ENCODE results near the gene RAB25. TPM values are rescaled to one million over a fixed set of nuclear protein-coding genes. Genes with fewer than 3 reads are reported as not detected.

RAB25 gene
- total RNA-seq, 4 donors from 2014 or later = 190 to 482 (median 272) TPM

DNA sequence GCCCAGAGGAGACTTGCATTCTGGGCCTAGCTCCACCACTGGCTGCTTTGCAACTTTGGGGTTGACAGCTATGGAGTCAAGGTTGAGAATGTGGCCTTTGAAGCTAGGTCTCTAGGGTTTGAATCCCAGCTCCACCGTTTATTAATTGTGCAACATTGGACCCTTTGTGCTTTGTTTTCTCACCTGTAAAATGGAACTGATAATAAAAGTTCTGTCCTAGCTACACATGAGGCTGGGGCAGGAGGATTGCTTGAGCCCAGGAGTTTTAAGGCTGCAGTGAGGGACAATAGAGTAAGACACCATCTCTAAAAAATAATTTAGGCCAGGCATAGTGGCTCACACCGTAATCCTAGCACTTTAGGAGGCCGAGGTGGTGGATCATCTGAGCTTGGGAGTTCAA, 38.3 kb downstream of the RAB25 start:
- no peak for DNase-seq
- WGBS, 2 donors = 76 to 92% methylated on average over 3 of the region's 3 CpGs
- Histone ChIP-seq H3K27me3 (no peaks in the 10 kb centered on the region), H3K36me3 (no peaks in the 10 kb centered on the region), H3K27ac (peak overlapping the region in 2 of 4 donors; percentile 25 to 38), H3K9me3 (no peaks in the 10 kb centered on the region), H3K4me1 (peaks cover 55 to 77% (median 76%) of the 10 kb centered on the region in 3 donors), H3K4me3 (no peak overlapping the region)
- intact Hi-C loops (cut with DNase I) = no loop called here
- TF ChIP-seq, protein P1, sequence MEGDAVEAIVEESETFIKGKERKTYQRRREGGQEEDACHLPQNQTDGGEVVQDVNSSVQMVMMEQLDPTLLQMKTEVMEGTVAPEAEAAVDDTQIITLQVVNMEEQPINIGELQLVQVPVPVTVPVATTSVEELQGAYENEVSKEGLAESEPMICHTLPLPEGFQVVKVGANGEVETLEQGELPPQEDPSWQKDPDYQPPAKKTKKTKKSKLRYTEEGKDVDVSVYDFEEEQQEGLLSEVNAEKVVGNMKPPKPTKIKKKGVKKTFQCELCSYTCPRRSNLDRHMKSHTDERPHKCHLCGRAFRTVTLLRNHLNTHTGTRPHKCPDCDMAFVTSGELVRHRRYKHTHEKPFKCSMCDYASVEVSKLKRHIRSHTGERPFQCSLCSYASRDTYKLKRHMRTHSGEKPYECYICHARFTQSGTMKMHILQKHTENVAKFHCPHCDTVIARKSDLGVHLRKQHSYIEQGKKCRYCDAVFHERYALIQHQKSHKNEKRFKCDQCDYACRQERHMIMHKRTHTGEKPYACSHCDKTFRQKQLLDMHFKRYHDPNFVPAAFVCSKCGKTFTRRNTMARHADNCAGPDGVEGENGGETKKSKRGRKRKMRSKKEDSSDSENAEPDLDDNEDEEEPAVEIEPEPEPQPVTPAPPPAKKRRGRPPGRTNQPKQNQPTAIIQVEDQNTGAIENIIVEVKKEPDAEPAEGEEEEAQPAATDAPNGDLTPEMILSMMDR (IDR thresholded peaks at IDR 0.05) = no peak
- no peak for TF ChIP-seq POLR2A (IDR thresholded peaks at IDR 0.05)

DNA sequence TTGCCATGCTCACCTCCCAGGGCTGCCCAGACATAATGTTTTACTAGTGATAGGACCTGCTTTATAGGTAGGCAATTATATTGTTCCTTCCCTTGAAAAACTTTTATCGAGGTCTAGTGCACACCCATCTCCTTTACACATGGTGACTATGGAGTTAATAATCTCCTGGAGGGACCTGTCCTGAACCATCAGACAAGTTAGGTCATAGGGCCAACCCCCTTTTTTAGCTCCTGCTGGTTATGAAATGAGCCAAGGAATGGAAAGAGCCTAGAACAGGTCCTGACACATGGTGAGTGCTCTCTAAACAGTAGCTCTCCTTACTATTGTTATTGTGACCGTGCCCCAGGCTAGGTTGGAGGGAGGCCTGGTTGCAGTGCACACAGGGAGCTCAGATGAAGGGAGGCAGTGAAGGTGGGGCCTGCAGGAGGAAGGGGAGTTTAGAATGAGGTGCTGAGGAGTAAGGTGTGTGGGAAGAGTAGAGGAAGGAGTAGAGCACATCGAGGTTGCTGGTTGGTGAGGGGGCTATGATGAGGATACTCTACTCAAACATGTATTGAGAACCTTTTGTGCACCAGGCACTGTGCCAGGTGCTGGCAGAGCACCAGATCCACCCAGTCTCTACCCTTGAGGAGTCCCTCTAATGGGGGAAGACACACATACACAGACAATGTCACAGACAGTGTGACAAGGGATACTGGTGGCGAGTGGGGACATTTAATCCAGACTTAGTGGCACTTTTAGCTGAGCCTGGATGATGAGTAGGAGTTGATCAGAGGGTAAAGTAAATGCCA, 39.4 kb downstream of the RAB25 start:
- WGBS, 2 donors = 44 to 49% methylated on average over 4 of the region's 4 CpGs

DNA sequence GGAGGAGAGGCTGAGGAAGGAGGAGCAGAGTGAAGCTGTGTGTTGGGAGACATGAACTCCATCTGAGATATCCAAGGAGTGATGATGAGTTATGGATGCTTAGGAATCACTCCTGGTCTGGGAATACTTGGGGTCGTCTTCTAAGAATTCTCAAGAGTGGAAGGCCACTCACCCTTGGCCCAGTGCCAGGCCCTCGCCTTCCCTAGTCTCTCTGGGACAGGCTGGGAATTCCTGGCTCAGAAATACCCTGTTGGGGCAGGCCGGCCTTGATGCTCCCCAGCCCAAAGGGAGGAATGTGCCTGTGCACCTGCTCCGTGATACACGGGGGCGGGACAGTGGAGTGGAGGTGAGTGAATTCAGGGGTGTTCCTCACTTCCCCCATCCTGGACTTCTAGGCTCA, 40.9 kb downstream of the RAB25 start:
- no peaks in the 10 kb centered on the region for H3K9me3 ChIP-seq
- no peak overlapping the region for H3K4me3 ChIP-seq
- no peak for DNase-seq
- intact Hi-C loops (cut with DNase I) = no loop called here
- WGBS, 2 donors = 6 to 22% methylated on average over 2 of the region's 6 CpGs
- TF ChIP-seq, protein P1 (IDR thresholded peaks at IDR 0.05) = no peak
- no peak for TF ChIP-seq POLR2A (IDR thresholded peaks at IDR 0.05)
- no peaks in the 10 kb centered on the region for H3K36me3 ChIP-seq
- H3K27ac ChIP-seq = peak overlapping the region; percentile 90 to 96 (median 92)
- peaks cover 72 to 86% (median 80%) of the 10 kb centered on the region in 3 donors for H3K4me1 ChIP-seq
- H3K27me3 ChIP-seq = no peaks in the 10 kb centered on the region

More for the DNA sequence above, 39.4 kb downstream of the RAB25 start:
- Histone ChIP-seq H3K27me3 (no peaks in the 10 kb centered on the region), H3K27ac (peak overlapping the region; percentile 49 to 96 (median 60)), H3K4me3 (no peak overlapping the region), H3K36me3 (no peaks in the 10 kb centered on the region), H3K4me1 (peaks cover 67 to 86% (median 83%) of the 10 kb centered on the region in 3 donors), H3K9me3 (no peaks in the 10 kb centered on the region)
- DNase-seq = no peak
- intact Hi-C loops (cut with DNase I) = no loop called here
- TF ChIP-seq, protein P1 (IDR thresholded peaks at IDR 0.05) = no peak
- no peak for TF ChIP-seq POLR2A (IDR thresholded peaks at IDR 0.05)

- TF ChIP-seq POLR2A (IDR thresholded peaks at IDR 0.05) = peak in 1 of 4 donors; percentile 4
- TF ChIP-seq, protein P1 (IDR thresholded peaks at IDR 0.05) = no peak
- Histone ChIP-seq H3K36me3 (no peaks in the 10 kb centered on the region), H3K4me3 (peak overlapping the region in 1 of 4 donors; percentile 11), H3K4me1 (peaks cover 72 to 86% (median 75%) of the 10 kb centered on the region in 3 donors), H3K27me3 (no peaks in the 10 kb centered on the region), H3K27ac (peak overlapping the region; percentile 90 to 96 (median 92)), H3K9me3 (no peaks in the 10 kb centered on the region)
- DNase-seq = no peak
- WGBS, 2 donors = 61 to 67% methylated on average over 11 to 12 of the region's 16 CpGs
- intact Hi-C loops (cut with DNase I) = no loop called here
Observed at GRCh38 chr1:156102633-156103511, 41.9 kb downstream of the RAB25 start.
